ENCODE measurements around the gene SQOR. TPM values are rescaled to one million over a fixed set of nuclear protein-coding genes. Genes with fewer than 3 reads are reported as not detected.

SQOR gene
- 24.5 TPM for polyA plus RNA-seq (2012; ENCODE audit: insufficient read depth, insufficient read length)

DNA sequence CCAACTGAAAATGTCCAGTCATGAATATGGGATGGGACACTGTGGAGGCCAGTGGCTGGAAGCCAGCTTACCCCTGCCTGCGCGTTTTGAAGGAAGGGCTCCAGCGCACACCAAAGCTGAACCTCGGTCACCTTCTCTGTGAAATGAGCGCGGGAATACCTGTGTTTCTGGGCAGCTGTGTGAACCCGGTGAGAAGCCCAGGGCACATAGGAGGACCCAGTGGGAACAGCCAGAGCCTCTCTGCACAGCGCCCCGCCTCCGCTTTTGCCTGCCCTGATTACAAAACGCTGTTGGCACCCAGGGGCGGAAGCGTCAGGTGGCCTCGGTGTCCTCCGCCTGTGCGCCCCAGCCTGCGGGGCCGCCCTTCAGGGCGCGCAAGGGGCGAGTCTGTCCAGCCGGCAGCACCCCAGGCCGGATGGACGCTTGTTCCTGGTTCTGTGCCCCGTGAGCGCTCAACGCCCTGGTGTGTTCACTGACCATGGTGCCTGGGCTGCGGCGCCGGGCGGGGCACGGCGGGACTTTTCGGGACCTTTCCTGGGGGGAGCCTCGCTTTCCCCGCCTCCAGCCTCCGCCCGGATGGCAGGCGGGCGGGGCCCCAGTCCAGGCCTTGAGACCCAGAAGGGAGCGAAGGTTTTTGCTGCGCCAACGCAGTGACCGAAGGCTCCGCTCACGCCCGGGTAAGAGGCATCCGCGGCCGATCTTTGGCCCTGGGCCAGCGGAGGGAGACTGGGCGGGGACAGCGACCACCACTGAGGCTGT, at the start of gene SQOR:
Gene SQOR, plus strand, starts transcription at position 598 of the 759 bp plus-strand sequence. CDS start 23,895 bp downstream, outside the sequence.
- peak; percentile 32 for DNase-seq (ENCODE audit: low read depth, low spot score)
- peak within 1 kb of the TSS; percentile 75 for H3K4me3 ChIP-seq (ENCODE audit: low read length)

DNA sequence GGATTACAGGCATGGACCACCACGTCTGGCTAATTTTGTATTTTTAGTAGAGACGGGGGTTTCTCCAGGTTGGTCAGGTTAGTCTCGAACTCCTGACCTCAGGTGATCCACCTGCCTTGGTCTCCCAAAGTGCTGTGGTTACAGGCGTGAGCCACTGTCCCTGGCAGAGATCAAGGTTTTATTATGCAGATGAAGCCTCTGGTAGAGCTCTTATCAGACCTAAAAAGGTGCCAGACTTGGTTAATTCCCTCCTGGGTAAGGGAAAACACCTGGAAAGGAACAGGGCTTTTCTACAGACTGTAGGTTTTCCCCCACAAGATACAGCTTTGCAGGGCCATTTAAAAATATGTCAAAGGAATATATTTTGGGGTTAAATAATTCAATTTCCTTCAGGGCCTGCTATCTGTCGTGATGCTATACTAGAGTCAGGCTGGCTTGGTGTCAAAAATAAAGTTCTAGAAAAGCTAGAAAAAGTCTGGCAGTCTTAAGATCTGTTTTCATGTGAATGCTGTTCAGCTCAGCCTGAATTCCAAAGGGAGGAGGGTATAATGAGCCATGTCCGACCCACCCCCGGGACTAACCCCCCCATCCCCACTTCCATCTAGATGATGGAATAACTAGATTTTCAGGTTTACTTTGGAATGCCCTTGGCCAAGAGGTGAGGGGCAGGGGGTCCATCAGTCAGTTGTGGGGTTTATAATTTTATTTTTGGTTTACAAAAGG, 49.6 kb upstream of the SQOR start:
- H3K4me3 ChIP-seq (ENCODE audit: low read length), result no peak overlapping the region
- DNase-seq (ENCODE audit: low read depth, low spot score), result no peak

DNA sequence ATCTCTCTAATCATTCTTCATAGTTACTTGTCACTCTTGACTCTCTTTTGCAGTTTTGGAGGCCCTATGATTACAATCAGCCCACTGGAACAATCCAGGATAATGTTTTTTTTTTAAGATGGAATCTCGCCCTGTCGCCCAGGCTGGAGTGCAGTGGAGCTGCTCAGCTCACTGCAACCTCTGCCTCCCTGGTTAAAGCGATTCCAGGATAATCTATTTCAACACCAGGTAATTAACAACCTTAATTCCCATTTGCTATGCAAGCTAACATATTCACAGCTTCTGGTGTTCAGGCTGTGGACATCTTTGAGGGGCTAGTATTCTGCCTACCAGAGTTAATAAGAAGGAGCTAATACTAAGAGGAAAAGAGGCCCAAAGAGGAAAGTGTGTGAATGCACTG, 48.7 kb upstream of the SQOR start:
- peak overlapping the region; percentile 95 for H3K4me3 ChIP-seq (ENCODE audit: low read length)
- no peak for DNase-seq (ENCODE audit: low read depth, low spot score)

DNA sequence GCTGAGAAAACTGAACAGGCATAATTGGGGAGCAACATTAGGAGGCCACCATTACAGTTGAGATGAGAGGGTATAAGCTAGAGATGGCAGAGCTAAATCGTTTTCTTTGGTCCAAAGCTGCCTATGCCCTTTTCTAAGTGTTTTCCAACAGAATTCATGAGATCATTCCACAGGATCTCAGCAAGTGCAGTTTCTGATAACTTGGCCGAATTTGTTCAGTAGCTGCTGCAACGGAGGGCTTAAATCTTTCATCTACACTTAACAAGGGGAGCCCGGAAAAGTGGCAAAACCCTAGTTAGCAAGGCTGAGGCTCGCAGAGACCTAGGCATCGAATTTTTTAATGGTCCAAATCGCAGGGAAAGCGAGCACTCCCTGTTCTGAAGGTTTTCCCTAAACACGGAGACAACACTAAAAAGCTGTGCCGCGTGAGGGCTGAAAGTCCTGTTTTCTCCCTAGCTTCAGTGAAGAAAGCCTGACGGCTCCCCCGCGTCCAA, 48.2 kb upstream of the SQOR start:
- DNase-seq (ENCODE audit: low read depth, low spot score), result no peak
- peak overlapping the region; percentile 95 for H3K4me3 ChIP-seq (ENCODE audit: low read length)

DNA sequence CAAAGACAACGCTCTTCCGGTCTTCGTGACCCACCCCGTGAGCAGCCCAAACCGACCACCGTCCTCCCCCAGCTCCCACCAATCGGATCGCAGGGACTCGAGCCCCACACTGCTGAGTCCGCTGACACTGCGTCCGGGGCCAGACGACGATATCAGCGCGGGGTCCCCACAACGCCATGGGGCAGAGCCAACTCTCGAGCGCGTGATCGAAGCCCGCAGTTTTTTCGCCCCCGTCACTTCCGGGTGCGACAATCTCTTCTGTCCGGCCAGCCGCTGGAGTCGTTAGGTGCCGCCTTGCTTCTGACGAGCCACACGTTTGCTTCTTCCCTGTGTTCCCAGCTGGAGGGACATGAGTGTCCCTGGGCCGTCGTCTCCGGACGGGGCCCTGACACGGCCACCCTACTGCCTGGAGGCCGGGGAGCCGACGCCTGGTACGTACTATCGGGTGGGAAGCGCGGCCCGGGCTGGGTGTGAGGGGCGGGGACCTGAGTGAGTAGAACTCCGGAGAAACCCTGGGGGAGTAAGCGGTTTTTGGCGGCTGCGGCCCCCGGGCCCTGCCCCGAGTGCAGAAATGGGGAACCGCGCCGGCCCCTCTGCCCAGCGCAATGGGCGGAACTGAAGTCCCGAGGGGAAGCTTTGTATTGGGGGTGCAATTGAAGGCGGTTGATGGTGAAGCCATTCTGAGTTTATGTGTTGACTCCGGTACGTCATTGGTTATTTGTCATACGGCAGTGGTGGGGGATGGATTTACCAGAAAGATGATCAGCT, 47.5 kb upstream of the SQOR start, which contains the start of gene BLOC1S6:
Gene BLOC1S6, plus strand, starts transcription at position 285 of the 768 bp plus-strand sequence. Its CDS starts 65 bp downstream, at position 350.
- H3K4me3 ChIP-seq (ENCODE audit: low read length), result peak within 1 kb of the TSS; percentile 95
- peak; percentile 83 for DNase-seq (ENCODE audit: low read depth, low spot score)

DNA sequence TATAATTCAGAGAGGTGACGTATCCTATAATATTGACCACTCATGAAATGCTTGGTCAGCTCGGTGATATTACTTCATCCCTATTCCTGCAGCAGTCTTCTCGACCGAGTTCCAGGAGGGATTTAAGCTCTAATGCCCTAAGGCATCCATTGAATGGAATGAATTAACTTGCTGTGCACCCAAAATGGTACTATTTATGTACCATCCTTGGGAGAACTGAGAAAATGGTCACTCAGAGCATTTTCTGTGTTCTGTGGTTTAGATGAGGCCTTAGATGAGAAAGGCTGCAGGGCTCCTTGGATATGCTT, 47.0 kb upstream of the SQOR start:
- peak overlapping the region; percentile 95 for H3K4me3 ChIP-seq (ENCODE audit: low read length)
- no peak for DNase-seq (ENCODE audit: low read depth, low spot score)

DNA sequence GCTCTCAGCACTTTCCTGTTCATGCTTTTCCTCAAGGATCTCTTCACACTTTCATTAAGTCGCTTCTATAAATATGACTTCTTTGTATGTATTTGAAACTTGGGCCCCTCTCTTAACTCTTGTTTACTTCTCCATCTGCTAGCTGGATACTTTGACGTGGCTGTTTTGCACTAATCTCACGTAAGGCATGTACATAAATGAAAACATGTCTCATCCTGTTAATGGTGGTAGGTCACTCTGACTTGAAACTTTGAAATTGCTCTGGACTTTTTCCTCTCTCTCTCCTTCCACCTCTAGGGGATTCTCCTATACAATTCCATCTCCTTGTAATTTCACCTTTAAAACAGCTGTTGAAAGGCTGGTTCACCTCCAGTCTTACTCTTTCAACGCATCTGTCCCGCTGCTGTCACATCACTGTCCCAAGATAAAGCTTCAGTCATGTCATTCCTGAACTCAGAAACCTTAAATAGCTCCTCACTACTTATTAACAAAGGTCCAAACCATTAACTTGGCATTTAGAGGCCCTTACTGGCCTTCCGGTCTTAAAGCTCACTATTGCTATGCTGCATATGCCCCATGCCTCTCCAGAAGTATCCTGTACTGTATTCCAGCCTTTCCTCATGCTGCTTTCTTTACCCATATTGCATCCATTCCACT, 46.5 kb upstream of the SQOR start:
- H3K4me3 ChIP-seq (ENCODE audit: low read length), result peak overlapping the region; percentile 95
- DNase-seq (ENCODE audit: low read depth, low spot score), result no peak

DNA sequence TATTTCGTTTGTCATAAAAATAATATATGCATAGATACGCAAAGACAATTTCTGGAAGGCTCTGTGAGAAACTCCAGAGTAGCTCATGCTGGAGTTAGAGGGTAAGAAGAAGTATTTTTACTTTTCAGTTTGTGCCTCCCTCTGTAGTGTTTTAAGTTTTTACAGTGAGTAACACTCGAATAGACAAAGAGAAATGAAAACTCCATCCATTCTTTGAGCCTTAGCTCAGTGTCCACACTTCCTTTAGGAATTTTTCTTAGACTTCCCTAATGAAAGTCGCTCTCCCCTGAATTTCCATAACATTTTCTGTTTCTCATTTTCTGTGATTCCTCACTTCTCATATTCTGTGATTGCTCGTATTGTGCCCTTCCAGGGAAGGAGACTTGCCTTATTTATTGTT, 45.6 kb upstream of the SQOR start:
- no peak for DNase-seq (ENCODE audit: low read depth, low spot score)
- no peak overlapping the region for H3K4me3 ChIP-seq (ENCODE audit: low read length)

DNA sequence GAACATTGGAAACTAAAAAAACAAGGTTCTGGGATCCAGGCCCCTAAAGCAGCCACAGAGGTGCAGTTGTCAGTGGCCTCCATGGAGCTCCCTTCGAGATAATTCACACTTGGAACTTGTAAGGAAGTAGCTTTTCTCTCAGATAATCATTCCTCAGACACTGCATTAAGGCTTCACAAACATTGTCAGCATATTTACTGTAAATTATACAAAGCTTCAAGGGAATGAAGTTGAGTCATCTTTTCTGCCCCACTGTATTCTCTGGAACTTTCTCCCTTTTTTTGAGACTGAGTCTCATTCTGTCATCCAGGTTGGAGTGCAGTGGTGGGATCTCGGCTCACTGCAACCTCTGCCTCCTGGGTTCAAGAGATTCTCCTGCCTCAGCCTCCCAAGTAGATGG, 40.5 kb upstream of the SQOR start:
- no peak overlapping the region for H3K4me3 ChIP-seq (ENCODE audit: low read length)
- DNase-seq (ENCODE audit: low read depth, low spot score), result no peak

DNA sequence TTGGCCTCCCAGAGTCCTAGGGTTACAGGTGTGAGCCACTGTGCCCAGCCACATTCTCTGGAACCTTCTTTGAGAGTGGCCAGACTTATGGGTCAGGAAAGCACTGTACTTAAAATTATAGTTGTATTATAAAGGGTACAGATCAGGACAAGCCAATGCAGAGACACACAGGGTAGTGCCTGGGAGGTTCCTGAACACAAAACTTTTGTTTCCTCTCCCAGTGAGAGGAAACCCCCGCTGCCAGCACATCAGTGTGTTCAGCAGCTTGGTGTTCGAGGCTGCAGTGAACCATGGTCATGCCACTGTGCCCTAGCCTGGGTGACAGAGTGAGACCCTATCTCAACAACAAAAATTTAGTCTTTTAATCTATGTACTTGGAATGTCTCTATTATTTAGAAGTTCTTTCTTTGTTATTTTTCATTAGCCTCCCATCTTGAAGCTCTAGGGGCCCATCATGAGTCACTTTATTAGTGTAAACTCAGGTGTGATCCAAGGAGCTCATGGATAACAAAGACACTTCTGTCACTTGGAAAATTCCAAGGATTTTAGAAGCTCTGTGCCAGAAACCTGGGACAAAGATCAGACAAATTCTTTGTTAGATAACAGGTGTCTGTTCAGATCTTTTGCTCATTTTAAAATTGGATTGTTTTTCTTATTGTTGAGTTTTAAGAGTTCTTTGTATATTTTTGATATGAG, 39.8 kb upstream of the SQOR start:
- H3K4me3 ChIP-seq (ENCODE audit: low read length), result no peak overlapping the region
- no peak for DNase-seq (ENCODE audit: low read depth, low spot score)

DNA sequence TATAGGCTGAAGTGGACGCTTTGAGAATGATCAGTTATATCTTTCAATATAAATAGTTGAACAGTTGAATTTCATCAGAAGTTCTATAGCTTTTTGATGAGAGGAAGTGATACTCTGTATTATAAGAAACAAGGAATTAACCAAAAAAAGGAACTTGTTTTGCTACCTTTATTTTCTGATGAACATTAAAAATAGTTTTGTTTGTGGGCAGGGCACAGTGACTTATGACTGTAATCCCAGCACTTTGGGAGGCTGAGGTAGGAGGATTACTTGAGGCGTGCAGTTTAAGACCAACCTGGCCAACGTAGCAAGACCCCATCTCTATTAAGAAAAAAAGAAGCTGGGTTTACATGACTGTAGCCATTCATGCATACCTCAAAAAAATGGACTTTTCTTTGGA, 30.9 kb upstream of the SQOR start:
- DNase-seq (ENCODE audit: low read depth, low spot score), result no peak
- H3K4me3 ChIP-seq (ENCODE audit: low read length), result no peak overlapping the region

DNA sequence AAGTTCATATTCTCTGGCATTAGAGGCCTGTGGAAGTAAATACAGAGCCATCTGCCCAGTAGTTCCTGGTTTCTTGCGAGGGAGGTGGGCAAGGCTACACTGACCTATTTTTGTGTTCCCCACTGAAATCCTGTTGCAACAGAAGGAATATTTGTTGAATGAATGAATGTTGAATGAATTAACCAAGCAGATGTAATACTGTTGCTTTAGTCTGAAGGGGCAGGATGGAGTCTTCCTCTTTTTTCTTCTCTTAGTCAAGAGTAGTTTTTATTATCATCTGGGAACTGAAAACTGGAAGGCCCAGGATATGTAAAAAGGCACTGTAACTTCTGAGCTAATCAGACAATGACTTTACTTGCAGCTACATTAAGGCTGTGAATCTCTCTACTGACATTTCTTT, 30.5 kb upstream of the SQOR start:
- DNase-seq (ENCODE audit: low read depth, low spot score), result no peak

DNA sequence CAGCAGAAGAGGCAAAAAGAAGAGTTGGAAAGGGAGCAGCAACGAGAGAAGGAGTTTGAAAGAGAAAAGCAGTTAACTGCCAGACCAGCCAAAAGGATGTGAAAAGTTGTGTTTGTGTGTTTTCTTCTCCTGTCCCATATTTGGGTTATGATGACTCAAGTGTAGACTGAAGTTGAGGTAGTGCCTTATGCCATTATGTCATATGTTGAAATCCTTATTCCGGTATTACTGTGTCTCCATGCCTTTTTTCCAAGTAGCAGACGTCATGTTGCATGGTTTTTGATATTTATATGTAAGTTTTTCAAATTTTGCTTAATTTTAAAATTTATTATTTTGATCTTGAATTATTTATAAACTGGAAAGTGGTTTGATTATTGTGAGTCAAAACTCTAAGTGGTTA, 28.4 kb upstream of the SQOR start:
- H3K4me3 ChIP-seq (ENCODE audit: low read length), result no peak overlapping the region
- DNase-seq (ENCODE audit: low read depth, low spot score), result no peak

More for the DNA sequence above, 30.5 kb upstream of the SQOR start:
- no peak overlapping the region for H3K4me3 ChIP-seq (ENCODE audit: low read length)

DNA sequence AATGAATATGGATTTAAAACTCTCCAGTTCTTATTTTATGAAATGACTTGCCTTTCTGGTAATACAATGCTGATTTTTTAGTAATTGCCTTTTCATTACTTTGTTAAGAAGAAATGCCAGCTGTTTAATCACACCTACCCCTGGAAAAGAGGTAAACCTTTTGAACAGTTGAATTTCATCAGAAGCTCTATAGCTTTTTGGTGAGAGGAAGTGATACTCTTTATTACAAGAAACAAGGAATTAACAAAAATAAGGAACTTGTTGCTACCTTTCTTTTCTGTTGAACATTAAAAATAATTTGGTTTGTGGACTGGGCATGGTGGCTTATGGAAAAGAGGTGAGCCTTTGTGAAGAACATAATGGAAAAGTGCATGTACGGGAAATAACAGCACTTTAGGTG, 28.0 kb upstream of the SQOR start:
- no peak overlapping the region for H3K4me3 ChIP-seq (ENCODE audit: low read length)
- no peak for DNase-seq (ENCODE audit: low read depth, low spot score)

DNA sequence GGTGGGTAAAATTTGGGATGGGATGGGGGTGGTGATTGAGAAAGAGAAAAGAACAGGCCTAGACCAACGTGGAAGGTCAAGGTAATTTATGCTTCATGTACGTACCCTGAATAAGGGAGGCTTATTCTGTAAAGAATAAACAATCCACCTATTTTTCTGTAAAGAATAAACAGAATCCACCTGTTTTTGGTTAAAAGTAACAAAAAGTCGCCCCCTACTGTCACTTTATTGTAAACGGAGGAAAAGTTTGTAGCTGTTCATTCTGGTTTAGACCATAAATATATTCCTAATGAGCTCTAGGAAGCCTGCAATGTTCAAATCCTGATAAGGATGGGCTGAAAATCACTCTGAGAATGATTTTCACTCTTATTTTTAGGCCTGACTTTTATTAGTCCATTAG, 23.5 kb upstream of the SQOR start:
- no peak overlapping the region for H3K4me3 ChIP-seq (ENCODE audit: low read length)
- DNase-seq (ENCODE audit: low read depth, low spot score), result peak; percentile 32

DNA sequence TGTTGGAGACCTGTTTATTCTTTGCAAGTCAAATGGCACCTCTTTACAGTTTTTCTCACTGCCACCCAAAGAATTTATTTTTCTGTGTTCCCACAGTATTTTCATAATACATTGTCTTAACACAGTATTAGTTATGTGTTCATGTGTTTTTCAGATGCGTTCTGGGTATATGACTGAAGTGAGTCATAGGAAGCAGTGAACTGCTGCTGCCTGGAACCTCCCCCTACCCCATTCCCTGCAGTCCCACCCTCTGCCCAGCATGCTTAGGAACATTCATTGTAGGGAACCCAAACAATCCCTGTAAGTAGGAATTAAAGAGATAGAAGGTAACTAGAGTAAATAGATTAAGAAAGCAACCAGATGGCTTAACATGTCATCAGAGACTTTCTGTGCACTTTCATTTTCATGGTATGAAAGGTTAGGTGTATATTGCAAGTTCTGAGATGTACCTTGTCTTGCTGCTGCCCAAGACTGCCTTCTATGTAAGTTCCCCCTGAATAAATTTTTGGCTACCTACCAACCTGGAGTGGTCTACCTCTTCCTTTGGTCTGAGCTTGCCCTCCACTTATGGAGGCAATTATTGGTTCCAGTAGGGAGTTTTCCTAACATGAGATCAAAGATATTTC, 21.9 kb upstream of the SQOR start:
- DNase-seq (ENCODE audit: low read depth, low spot score), result no peak
- no peak overlapping the region for H3K4me3 ChIP-seq (ENCODE audit: low read length)

DNA sequence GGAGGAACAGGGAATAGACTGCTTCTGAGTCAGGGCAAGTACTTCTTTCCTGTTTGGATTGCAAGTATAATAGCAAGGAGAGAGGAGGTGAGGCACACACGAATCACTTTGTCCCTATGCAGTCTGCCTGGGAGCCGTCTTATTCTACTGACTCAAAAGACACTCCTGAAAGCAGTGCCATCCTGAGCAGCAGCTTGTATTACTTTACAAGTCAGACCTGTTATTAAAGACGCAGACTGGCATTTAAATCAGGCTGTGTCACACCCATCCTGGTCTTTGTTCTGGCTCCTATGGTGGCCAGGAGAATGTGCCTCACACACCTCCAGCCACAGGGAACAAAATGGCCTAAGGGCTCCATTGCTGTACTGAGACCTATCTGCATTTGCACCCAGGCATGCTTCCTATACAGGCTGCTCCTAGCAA, 17.9 kb upstream of the SQOR start:
- DNase-seq (ENCODE audit: low read depth, low spot score), result no peak

DNA sequence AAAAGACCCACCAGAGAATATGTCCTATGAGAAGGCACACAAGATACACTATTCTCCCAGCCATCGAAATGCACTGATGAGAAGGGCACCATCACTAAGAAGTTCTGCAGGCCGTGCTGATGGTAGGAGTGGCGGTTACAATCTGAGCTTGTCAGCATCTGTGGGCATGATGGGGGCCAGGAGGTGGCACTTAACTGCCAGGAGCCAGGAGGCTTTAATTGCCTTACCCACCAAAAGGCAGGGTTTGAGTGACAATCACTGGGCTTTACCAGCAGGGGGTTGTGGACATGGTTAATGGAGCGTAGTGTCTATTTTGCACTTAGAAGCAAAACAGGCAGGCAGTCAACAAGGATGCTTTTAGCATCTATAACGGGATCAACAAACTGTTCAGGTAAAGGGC, 16.0 kb upstream of the SQOR start:
- DNase-seq (ENCODE audit: low read depth, low spot score), result peak; percentile 24
- no peak overlapping the region for H3K4me3 ChIP-seq (ENCODE audit: low read length)

More for the DNA sequence above, 17.9 kb upstream of the SQOR start:
- no peak overlapping the region for H3K4me3 ChIP-seq (ENCODE audit: low read length)
